HG03558 (cell line): Measurements from ENCODE around the gene GSG1.

Source experiments
- ATAC-seq: cut with Tn5 transposase; IDR thresholded peaks from one replicate; pipeline ENCODE4 v1.9.1; 2021; ENCODE audit warnings: moderate number of reproducible peaks; ENCODE audit not compliant: unreplicated experiment; ENCODE audit errors: extremely low read depth

Gene GSG1

DNA sequence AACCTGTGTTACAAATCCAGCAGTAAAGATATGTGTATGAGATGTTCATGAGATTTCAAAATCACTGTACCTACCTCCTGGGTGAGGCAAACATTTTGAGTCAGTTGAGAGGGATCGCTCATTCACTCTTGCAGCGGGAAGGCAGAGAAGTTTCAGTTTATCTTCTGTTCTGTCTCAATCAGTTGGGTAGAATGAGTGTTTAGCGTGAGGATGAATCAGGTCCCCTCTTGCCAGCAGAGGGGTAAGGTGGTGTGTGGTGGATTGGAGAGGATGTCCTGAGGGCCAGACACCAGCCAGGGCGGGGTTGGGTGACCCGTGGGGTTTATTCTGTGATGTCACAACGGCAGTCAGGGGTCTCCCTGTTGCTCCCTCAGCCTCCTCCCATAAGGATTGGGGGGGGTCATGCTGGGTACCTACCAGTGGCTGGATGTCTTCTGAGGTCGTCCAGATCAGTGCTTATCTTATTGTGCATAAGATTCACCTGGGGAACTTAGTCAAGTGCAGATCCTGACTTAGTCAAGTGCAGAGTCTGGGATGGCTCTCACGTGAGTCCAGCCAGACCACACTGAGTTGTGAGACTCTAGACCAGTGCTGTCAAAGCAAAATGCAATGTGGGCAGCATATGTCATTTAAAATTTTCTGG lies at the start of gene GSG1:
Gene GSG1 (minus strand): TSS at position 277 of the 643 bp plus-strand sequence. CDS start 155 bp downstream, at position 122.
- ATAC-seq = no peak

DNA sequence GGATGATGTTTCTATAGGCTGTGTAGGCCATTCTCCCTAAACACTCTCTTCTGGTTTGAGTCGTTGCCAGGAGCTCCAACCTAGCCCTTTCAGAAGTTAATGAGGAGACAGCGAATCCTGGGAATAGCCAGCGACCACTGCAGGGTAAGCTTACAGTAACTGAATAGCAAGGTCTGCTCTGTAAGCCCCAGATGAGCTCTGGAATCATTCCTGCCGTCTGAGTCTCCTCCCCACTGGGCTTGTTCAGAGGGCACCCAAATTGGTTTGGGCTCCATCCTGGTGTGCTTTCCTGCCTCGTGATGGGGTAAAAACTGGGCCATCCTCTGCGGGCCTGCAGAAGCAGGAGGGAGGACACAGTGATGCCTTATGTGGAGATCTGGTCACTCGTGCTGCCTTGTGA lies 49.7 kb upstream of the GSG1 start:
- ATAC-seq = no peak

DNA sequence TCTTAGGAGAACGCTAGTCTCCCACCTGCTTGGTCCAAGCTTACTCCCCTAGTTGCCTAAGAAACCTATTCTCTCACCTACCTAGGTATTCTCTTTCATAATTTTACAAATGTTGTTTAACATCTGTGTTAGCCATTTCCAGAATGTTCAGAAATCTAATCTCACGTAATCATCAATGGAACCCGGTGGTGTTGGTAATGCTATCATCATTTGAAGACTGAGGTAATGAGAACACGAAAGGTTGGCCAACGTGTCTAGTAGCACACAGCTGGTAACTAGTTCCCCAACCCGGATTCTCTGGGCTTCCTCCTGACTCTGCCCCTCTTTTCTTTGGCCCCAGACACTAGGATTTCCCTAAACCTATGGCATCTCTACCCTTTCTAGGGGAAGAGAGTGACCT lies 49.3 kb upstream of the GSG1 start:
- ATAC-seq = no peak

DNA sequence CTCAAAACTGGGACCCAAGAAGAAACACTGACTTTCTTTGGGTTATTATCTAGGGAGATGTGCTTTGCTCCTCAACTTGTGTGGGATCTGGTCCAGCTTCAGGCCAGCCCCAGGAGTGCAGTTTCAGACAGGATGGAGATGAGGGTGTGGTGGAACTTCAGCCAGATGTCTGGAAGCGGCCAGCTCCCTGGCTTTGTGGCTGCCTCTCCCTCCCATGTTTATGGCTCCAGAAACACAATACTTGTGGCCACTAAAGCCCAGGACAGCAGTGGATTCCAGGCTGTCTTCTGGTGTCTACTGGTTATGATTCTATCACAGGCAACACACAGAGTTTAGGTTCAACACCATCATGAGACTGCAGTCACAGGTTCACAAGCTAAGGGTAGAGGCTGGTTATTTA lies 48.8 kb upstream of the GSG1 start:
- ATAC-seq = no peak

DNA sequence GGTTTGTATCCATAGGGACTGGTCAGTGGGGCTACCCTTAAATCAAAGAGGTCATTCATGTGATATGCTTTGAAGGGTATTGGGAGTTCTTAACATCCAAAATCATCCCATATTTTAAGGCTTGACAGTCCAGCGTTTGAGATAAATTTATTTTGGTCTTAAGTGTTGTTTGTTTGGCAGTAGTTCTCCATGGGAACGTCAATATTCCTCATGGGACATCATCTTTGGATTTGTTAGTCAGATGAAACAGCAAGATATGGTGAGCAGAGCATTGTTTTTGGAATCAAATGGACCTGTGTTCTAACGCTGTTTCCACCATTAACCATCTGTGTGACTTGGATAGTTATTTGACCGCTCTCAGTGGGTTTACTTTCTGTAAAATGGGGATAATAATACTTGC lies 45.9 kb upstream of the GSG1 start:
- ATAC-seq = no peak

DNA sequence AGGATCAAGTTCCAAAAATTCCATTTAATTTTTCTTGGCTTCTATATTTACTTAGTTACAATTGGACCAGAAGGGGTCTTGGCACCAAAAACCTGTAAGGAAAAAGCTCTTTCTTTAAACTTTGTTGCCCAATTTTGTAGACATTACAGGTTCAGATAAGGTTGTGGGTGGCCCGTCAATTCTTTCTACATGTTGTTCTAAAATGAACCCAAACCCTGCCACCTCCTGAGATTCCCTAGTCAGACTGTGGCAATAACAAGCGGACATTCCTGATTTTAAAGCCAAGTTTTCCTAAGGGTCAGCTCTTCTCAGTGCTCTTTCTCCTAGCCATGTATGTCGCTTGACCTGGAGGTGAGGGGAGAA lies 45.0 kb upstream of the GSG1 start:
- ATAC-seq = no peak

DNA sequence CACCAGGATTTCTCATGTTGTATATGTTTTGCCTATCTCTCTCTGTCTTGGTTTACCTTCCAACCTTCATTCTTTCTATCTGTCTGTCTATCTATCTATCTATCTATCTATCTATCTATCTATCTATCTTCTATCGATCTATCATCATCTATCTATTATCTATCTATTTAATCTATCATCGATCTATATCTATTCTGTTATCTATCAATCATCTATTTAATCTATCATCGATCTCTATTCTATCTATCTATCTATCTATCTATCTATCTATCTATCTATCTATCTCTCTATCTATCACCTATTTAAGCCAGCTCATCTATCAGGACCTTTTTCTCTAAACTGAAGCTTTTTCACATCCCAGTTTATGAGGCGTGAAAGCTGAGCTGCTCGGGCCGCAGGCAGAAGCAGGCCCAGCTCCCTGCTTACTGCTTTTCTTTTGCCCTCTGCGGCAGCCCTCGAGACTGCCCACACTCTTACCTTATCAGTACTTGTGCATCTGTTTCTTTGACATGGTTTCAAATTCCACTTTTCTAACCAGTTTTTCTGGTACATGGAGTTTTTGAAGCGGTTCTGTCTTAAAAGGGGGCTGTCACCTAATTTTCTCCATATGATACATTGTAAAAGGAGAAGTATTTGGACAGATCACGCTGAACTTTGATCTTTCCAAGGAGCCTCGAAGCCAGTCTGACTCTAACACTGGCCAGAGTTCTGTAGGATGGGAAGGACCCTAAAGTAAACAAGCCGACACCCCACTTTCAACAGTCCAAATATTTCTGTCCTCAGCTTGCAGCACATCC lies 44.4 kb upstream of the GSG1 start:
- no peak for ATAC-seq

DNA sequence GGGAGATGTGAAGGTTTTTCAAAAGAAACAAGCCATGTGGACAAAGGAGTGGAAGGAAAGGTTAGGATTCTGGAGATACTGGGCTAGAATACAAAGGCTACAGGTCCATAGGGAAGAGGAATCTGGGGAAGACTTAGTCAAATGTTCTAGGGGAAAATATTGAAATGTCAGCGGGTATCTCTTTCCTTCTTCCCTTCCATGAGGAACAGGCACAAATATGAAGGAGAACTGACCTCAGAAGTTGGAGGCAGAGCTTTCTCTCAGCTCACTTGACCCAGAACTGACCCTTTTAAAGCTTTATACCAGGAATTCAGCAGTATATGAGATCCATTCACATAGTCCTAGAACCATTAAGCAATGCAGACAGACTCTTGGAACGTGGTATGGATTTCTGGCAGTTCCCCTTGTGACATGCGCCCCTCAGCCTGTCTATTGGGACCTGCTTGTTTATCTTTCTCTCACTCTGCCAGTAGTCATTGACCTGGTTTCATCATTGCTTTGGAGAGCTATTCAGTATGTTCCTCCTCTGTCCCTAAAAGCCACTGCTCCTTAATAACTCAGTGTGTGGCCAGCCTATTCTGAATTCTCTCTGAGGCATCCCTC lies 43.0 kb upstream of the GSG1 start:
- no peak for ATAC-seq

DNA sequence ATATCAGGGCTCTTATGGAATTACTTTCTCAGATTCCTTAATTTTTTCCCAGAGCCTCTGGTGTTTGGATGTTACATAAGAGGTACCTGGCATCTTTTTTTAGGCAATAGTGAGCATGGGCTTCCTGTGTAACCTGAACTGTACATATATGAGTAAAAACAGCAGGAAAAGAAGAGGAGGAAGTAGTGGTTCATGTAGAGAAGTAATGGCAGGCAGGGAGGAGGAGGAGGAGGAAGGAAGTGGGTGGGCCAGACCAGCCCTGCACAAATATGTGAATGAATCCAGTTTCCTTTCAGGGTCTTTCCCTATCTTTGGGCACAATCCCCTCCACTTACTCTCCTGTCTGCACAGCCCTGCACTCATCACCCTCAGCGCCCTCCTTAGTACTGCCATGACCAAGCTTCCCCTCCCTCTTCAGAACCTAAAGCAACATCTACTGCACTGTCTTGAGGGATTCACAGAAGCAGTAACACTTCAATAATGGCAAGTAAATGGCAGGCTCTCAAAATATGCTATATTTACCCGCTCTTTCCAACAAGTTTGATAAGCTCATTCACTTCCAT lies 40.9 kb upstream of the GSG1 start:
- ATAC-seq = no peak

DNA sequence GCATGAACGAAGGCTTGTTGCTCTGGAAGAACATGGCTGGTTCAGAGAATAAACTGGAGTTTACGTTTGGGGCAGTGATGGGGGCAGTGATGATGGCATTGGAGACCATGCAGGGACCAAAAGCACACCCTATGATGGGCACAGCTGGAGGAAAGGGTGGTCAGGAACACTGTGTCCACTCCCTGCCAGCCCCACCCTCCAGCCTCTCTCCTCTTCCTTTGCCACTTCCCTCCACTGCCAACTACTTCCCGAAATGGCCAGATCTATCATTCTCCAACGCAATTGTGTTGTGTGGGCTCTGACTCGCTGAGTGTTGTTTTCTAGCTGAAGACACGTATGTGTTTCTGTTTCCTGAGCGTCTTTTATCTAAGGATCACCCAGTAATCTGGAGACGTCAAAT lies 39.3 kb upstream of the GSG1 start:
- ATAC-seq = no peak

DNA sequence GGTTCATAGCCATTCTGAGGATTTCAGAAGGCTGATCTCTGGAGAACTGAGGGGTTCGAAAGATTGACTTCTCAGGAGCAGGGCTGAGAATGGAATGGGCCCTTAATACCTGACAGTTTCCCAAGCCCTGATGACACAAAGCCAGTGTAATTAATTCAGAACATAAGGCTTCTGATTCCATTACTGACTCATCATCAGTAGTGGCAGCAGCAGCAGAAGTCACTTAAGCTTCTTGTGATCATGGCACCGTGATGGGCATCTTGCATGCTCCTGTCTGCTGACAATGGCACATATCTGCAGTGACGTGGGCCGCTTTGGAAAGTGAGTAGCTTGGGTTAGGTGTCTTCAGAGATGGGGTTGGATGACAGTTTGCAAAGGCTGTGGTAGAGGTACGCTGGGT lies 38.2 kb upstream of the GSG1 start:
- no peak for ATAC-seq

DNA sequence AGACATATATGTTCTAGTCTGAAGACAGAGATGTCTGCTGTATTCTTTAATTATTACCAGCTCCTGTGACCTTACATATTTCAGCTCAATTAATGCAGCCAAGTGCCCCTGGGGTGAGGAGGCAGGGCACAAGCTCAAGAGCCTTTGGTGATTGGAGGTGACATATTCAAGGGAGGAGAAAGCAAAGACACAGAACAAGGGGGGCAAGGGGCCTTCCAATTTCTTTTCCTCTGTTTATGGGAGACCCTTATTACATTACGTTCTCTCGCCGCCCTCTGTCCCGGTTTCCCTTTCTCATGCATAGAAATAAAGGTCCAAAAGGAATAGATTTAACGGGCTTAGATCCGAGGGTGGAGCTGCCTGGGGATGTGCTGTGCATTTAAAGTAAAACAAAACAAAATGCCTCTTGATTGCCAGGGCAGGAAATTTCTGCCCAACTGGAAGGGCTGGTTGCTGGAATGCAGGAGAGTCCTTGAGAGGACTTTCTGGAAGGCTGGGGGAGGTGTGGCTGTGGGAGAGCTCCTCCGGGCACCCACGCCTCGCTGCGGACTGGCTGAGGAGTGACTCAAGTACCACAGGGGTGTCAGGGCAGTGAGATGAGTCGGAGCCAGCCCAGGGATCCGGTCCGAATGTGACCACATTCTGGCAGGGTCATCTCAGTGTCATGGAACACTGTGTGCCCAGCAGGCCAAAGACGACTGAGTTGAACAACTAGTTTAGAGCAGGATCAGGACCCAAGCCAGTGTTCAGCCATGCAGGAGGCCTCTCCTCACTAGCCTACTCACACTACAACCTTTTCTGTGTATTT lies 32.1 kb upstream of the GSG1 start:
- ATAC-seq = no peak

DNA sequence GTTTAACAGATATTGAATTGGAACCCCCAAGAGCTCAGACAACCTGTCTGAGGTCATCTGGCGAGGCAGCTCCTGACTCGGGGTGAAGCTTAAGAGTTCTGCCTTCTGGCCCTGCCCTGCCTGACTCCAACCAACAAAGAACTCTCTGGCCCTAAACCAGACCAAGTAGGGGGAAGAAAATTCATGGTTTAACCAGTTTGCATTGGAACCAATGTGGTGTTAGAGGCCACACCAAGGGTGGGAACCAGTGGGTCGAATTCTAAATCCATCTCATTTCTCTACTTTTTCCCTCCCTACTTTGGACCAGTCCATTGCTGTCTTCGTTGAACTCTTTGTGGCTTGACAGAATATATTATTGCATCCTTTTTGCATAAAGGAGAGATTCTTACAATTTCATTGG lies 30.4 kb upstream of the GSG1 start:
- no peak for ATAC-seq

DNA sequence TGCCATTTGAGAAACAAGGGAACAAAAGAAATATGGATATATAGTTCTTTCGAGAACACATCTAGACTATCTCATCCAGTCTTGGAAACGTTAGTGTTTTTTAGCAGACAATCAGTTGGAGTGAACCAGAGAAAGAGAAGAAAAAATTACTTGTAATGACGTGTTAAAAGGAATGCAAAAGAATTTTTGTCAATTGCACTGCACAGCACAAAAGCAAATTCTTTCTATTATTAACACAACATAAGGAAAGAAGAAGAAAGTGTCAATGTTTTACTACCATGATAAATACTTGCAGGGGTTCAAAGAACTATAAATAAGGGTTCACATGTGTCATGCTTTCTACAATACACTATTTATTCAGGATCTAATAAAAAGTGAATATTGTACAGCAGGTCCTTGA lies 27.5 kb upstream of the GSG1 start:
- ATAC-seq = no peak

DNA sequence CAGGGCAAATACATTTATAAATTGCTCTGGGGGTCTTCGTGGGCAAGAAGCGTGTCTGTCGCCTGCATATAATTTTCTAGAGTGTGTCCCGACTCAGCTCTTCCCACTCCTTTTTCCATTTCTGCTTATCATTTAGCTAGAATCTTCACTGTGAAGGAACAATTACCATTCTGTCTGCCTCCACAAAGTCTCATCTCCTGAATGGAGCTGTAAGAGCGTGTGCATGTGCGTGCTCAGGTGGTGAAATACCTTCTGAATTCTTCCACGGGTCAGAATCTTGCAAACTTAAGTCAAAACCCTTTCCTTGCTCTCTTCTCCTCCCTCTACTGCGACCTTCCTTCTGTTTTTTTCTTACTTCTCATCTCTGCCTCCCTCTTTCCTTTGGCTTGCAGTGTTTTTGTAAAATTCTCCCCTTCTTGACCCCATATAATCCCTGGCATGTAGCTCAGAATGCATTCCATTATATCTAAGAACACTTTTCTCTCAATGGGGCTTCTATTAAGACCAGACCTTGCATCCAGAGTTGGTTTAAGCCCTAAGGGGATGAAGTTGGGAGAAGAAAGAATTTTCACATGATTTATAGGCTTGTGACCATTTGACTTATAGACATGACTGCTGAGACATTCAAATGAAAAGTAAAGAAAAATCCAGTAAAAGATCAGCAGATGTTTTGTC lies 25.0 kb upstream of the GSG1 start:
- no peak for ATAC-seq

DNA sequence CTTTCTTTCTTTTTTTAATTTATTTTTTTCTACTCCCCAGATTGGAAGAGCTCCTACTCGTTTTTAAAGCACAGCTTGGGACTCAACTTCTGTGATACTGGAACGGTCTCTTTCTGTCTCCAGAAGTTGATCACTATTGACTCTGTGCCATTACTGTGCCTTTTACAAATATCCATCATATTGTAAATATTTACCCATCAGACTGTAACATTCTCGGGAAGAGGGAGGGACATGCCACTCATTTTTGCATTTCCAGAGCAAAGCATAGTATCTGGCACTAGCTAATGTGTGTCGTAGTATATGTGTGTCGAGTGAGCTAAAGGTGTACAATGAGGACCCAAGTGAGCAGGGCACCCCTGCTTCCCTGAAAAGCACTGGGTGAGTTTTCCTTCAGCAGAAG lies 24.0 kb upstream of the GSG1 start:
- no peak for ATAC-seq

DNA sequence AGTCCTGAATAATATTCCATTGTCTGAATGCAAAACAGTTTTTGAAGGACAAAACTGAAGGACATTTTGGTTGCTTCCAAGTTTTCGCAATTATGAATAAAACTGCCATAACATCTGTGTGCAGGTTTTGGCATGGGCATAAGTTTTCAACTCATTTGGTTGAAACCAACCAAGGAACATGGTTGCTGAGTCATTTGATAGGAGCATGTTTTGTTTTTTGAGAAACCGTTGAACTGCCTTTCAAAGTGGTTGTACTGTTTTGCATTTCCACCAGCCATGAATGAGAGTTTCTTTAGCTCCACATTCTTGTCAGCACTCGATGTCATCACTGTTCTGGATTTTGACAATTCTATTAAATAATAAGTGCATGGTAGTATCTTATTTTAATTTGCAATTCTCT lies 23.0 kb upstream of the GSG1 start:
- ATAC-seq = no peak

DNA sequence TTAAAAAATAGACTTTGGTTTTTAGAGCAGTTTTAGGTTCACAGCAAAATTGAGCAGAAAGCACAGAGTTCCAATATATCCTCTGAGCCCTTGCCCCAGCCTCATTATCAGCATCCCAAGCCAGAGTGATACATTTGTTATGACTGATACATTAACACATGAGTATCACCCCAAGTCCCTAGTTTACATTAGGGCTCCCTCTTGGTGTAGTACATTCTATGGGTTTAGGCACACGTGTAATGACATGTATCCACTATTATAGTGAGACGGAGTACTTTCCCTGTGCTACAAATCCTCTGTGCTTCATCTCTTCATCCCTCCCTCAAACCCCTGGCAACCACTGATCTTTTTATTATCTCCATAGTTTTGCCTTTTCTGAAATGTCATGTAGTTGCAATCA lies 22.5 kb upstream of the GSG1 start:
- ATAC-seq = no peak

DNA sequence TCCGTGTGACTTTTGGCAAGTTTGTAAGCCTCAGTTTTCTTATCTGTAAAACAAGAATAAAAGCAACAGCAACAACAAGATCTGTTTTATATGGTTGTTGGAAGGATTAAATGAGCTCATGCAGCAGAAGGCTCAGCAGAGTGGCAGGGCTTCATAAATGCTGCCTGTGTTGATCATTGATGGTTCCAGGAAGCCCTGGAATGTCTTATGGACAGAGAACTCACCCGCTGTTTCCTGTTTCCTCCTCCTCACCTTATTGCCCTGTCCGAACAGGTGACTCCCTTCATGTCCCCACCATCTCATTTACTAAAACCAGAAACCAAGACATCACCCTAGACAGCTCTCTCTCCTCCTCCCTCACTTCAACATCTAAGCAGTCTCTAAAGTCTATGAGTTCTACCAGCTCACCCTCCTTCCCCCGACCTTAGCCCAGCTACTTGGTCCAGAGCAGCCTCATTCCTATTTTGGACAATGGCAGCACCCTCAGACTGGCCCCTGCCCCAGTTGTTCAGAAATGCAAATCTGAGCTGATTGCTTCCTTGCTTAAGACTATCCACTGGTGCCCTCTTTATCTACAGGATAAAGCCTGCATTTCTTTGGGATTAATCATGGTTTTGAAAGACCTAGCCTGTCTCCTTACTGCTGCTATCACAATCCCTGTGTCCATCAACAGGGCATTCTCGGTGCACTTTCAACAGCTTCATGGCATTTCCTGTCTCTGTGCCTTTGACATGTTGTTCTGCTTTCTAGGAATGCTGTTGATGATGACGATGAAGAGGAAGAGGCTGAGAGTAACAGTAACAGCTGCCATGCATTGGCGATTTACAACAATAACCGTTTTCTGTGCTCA lies 21.4 kb upstream of the GSG1 start:
- ATAC-seq = no peak
